Measurements from ENCODE around the gene SPOCK2. TPM values are rescaled to one million over a fixed set of nuclear protein-coding genes. Genes with fewer than 3 reads are reported as not detected.

SPOCK2 gene
- total and polyA plus RNA-seq, 10 of the 15 experiments (the other 5 are each of a cell fraction or from before 2014, with no cell fraction given), result 0.02 to 1.5 (median 0.58) TPM

DNA sequence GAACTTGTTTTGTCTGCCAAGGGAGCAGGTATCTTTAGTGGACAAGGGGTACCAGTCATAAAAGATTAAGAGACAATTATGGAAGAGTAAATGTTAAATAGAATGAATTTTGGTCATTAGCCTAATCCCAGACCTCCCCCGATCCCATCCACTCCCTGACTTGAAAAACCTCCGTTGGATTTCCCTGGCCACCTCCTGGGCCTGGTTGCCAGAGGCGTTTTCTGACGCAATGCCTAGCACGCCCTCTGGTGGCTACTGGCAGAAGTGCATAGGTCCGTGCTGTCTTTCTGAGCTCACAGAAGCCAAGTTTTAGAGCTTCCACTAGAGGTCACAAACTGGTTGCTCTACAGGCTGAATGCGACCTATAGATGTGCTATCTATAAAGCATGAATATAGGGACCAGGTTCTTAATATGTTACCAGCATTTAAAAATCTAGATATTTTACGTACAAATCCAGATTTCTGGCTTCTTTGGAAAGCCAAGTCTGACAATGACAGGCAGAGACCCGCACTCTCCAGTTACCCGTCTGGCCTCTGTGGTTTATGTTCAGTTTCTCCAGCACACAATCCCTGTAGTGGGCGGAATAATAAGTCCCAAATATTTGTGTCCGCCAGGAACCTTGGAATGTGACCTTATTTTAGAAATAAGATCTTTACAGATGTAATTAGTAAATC, 39.8 kb downstream of the SPOCK2 start (continued):
- TF ChIP-seq, protein P1, sequence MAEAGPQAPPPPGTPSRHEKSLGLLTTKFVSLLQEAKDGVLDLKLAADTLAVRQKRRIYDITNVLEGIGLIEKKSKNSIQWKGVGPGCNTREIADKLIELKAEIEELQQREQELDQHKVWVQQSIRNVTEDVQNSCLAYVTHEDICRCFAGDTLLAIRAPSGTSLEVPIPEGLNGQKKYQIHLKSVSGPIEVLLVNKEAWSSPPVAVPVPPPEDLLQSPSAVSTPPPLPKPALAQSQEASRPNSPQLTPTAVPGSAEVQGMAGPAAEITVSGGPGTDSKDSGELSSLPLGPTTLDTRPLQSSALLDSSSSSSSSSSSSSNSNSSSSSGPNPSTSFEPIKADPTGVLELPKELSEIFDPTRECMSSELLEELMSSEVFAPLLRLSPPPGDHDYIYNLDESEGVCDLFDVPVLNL (IDR thresholded peaks at IDR 0.05; ENCODE audit: low read depth, low read length), result no peak
- TF ChIP-seq, protein P2, sequence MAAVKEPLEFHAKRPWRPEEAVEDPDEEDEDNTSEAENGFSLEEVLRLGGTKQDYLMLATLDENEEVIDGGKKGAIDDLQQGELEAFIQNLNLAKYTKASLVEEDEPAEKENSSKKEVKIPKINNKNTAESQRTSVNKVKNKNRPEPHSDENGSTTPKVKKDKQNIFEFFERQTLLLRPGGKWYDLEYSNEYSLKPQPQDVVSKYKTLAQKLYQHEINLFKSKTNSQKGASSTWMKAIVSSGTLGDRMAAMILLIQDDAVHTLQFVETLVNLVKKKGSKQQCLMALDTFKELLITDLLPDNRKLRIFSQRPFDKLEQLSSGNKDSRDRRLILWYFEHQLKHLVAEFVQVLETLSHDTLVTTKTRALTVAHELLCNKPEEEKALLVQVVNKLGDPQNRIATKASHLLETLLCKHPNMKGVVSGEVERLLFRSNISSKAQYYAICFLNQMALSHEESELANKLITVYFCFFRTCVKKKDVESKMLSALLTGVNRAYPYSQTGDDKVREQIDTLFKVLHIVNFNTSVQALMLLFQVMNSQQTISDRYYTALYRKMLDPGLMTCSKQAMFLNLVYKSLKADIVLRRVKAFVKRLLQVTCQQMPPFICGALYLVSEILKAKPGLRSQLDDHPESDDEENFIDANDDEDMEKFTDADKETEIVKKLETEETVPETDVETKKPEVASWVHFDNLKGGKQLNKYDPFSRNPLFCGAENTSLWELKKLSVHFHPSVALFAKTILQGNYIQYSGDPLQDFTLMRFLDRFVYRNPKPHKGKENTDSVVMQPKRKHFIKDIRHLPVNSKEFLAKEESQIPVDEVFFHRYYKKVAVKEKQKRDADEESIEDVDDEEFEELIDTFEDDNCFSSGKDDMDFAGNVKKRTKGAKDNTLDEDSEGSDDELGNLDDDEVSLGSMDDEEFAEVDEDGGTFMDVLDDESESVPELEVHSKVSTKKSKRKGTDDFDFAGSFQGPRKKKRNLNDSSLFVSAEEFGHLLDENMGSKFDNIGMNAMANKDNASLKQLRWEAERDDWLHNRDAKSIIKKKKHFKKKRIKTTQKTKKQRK (IDR thresholded peaks at IDR 0.05; ENCODE audit: low read depth, low read length), result no peak
- TF ChIP-seq SPI1 (IDR thresholded peaks at IDR 0.05; ENCODE audit: borderline replicate concordance, insufficient read depth, low read depth, low read length), result no peak
- TF ChIP-seq, protein P3, sequence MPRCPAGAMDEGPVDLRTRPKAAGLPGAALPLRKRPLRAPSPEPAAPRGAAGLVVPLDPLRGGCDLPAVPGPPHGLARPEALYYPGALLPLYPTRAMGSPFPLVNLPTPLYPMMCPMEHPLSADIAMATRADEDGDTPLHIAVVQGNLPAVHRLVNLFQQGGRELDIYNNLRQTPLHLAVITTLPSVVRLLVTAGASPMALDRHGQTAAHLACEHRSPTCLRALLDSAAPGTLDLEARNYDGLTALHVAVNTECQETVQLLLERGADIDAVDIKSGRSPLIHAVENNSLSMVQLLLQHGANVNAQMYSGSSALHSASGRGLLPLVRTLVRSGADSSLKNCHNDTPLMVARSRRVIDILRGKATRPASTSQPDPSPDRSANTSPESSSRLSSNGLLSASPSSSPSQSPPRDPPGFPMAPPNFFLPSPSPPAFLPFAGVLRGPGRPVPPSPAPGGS (IDR thresholded peaks at IDR 0.05; ENCODE audit: borderline replicate concordance, insufficient read depth, low read depth, low read length, poor library complexity, severe bottlenecking), result no peak
- no peak for TF ChIP-seq NFYA (IDR thresholded peaks at IDR 0.05; ENCODE audit: borderline replicate concordance, low read depth, low read length)
- TF ChIP-seq, protein P4, sequence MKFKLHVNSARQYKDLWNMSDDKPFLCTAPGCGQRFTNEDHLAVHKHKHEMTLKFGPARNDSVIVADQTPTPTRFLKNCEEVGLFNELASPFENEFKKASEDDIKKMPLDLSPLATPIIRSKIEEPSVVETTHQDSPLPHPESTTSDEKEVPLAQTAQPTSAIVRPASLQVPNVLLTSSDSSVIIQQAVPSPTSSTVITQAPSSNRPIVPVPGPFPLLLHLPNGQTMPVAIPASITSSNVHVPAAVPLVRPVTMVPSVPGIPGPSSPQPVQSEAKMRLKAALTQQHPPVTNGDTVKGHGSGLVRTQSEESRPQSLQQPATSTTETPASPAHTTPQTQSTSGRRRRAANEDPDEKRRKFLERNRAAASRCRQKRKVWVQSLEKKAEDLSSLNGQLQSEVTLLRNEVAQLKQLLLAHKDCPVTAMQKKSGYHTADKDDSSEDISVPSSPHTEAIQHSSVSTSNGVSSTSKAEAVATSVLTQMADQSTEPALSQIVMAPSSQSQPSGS (IDR thresholded peaks at IDR 0.05; ENCODE audit: low read length), result no peak
- TF ChIP-seq PAX5 (IDR thresholded peaks at IDR 0.05; ENCODE audit: borderline replicate concordance, low read depth, low read length), result no peak

Data from GM12878 (cell line).